Adrenal gland (tissue), 12 donors: ENCODE measurements around the gene COG6. TPM values are rescaled to one million over a fixed set of nuclear protein-coding genes. Genes with fewer than 3 reads are reported as not detected.

Experiments
- DNase-seq, 7 donors: peaks; one replicate each; pipeline ENCODE4 v3.0.0-alpha.2; 2019 to 2020
- H3K27ac ChIP-seq, 5 donors: fragments of 200-600 bp; sonication (generic) in 4 of 5; 1 replicate in 3 of 5; 2 replicates in 2 of 5; pipeline versions ENCODE4 v1.5.1 to v1.8.0; 2016 to 2020; ENCODE audit warnings: mild to moderate bottlenecking in 1 of 5
- H3K27me3 ChIP-seq: fragments of 200-600 bp; 2 replicates; pipeline ENCODE4 v1.8.0; 2021
- H3K36me3 ChIP-seq, 2 donors: fragments of 200-600 bp; replicated peaks in 1 of 2; 1 replicate in 1 of 2; 2 replicates in 1 of 2; pipeline versions ENCODE4 v1.5.1 to v1.8.0; 2018 to 2022
- H3K4me1 ChIP-seq, 2 donors: fragments of 200-600 bp; replicated peaks in 1 of 2; 1 replicate in 1 of 2; 2 replicates in 1 of 2; pipeline versions ENCODE4 v1.5.1 to v1.8.0; 2018 to 2021
- H3K4me3 ChIP-seq, 4 donors: fragments of 200-600 bp; sonication (generic) in 3 of 4; one replicate each; pipeline ENCODE4 v1.5.1; 2016 to 2018
- H3K9me3 ChIP-seq, 3 donors: fragments of 200-600 bp; sonication (generic) in 1 of 3; replicated peaks in 1 of 3; 1 replicate in 2 of 3; 2 replicates in 1 of 3; pipeline versions ENCODE4 v1.5.1 to v1.8.0; 2016 to 2021
- POLR2A ChIP-seq, 2 donors: fragments of 450-650 bp; IDR thresholded peaks; one replicate each; pipeline ENCODE4 v1.6.1; 2017; ENCODE audit warnings: antibody characterized with exemption in 2 of 2, mild to moderate bottlenecking in 2 of 2, moderate library complexity in 1 of 2
- WGBS, 4 donors: extraction: QIAGEN DNeasy Blood & Tissue Kit in 2 of 4; methylation state at CpG; one replicate each; pipeline versions ENCODE4 v1.1.5 to v1.1.7; 2013 to 2017; 5-methylcytosine and 5-hydroxymethylcytosine counted together
- intact Hi-C, 2 donors: fragments of 100-400 bp; cut with DNase I; formaldehyde crosslinking; loops; one replicate each; pipeline versions ENCODE4 v1.14.1 to v1.15.0; 2022 to 2023
- polyA plus RNA-seq, 3 donors: library from polyadenylated mRNA; stranded (reverse); fragments of 200-250 nt in 2 of 3; fragments of 350-450 nt in 1 of 3; fragmentation: Illumina TruSeq in 1 of 3; extraction: RNeasy Lipid Tissue Mini Kit (QIAGEN cat#74804) in 1 of 3; gene quantifications; one replicate each; pipeline ENCODE4 v1.2.3, GENCODE V29; 2013 to 2014
- total RNA-seq, 9 donors: library from RNA; depleted of rRNA in 4 of 9; stranded (reverse); fragments of >200 nt in 4 of 9; fragments of 120-200 nt in 1 of 9; fragmentation: NEBNext Ultra II Directional in 1 of 9; extraction: Animal tissue kit (Norgen Biotek cat#: 25700) in 1 of 9; gene quantifications; one replicate each; pipeline versions ENCODE4 v1.1.0 to v1.2.4, GENCODE V29; 2013 to 2023
- TF ChIP-seq, protein P1 (sequence below), 6 experiments: fragments of 450-650 bp in 4 of 6; fragments of 200-600 bp in 2 of 6; sonication (generic) in 1 of 6; IDR thresholded peaks; 1 replicate in 5 of 6; 2 replicates in 1 of 6; pipeline versions ENCODE4 v1.5.1 to v1.8.0; 2016 to 2021; ENCODE audit warnings: antibody characterized with exemption in 6 of 6, mild to moderate bottlenecking in 2 of 6, moderate library complexity in 1 of 6
- donor health status: healthy with polysubstance abuse.
- donor health status: Bipolar disorder and iron deficiency.
- donor health status: DM: yes; HTN: yes; CAD: no.
- donor health status: DM: no; HTN: no; CAD: no.
- donor health status: DM: no; HTN: no; CAD: no.
- donor health status: DM: yes; HTN: yes; CAD: no.

COG6 gene
- total and polyA plus RNA-seq, 12 donors, result 7.2 to 53.5 (median 31.5) TPM

DNA sequence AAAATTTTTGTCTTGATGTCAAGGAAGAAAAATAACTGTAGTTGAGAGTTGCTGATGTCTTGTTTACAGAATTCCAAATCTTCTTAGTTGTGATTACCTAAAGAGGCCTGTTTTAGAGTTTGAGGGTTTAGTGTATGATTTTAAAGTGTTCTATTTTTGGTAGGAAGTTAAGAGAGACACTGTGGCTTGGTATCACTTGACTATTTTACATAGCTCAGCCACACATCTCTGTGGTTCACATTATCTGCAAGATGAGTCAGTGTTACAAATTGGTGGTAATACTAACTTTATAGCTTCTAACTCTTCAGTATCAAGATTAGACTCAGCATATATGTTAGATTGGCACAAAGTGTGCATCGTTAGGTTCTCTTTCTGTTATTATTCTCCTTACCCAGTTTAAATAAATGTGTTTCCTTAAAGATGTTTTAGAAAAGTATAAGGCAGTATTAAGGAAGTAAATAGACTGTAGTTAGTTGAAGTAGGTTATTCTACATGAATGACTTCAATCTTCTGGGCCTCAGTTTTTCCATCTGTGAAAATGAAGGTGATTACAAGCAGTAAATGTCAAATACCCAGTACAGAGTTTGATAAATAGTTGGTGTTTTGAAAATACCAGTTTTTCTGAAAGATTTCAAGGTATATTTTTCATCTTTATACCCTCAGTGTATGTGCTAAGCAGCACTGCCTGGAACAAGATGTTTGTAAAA lies 33.4 kb downstream of the COG6 start:
- no peaks in the 10 kb centered on the region for H3K27me3 ChIP-seq
- no peaks in the 10 kb centered on the region for H3K9me3 ChIP-seq
- H3K4me1 ChIP-seq, result no peaks in the 10 kb centered on the region
- no peak for DNase-seq
- intact Hi-C loops, result loop anchor here in 1 of 2 donors (10.0 kb wide), 2 partner anchors 996 to 1086 kb away; partner anchors contain the start of gene MRPS31
- H3K36me3 ChIP-seq, result peaks cover 0 to 7% of the 10 kb centered on the region in 2 donors
- H3K27ac ChIP-seq, result no peak overlapping the region
- TF ChIP-seq, protein P1, sequence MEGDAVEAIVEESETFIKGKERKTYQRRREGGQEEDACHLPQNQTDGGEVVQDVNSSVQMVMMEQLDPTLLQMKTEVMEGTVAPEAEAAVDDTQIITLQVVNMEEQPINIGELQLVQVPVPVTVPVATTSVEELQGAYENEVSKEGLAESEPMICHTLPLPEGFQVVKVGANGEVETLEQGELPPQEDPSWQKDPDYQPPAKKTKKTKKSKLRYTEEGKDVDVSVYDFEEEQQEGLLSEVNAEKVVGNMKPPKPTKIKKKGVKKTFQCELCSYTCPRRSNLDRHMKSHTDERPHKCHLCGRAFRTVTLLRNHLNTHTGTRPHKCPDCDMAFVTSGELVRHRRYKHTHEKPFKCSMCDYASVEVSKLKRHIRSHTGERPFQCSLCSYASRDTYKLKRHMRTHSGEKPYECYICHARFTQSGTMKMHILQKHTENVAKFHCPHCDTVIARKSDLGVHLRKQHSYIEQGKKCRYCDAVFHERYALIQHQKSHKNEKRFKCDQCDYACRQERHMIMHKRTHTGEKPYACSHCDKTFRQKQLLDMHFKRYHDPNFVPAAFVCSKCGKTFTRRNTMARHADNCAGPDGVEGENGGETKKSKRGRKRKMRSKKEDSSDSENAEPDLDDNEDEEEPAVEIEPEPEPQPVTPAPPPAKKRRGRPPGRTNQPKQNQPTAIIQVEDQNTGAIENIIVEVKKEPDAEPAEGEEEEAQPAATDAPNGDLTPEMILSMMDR (IDR thresholded peaks at IDR 0.05), result no peak
- TF ChIP-seq POLR2A (IDR thresholded peaks at IDR 0.05), result no peak
- H3K4me3 ChIP-seq, result no peak overlapping the region
- WGBS, 4 donors, result 83 to 97% (median 92%) methylated on average over 1 of the region's 1 CpG

GRCh38 chr13:39692660-39693438 lies 37.4 kb downstream of the COG6 start:
- H3K4me3 ChIP-seq, result no peak overlapping the region
- no peaks in the 10 kb centered on the region for H3K9me3 ChIP-seq
- no peaks in the 10 kb centered on the region for H3K4me1 ChIP-seq
- H3K27ac ChIP-seq, result no peak overlapping the region
- no peak for DNase-seq
- no peaks in the 10 kb centered on the region for H3K27me3 ChIP-seq
- intact Hi-C loops, result no loop called here
- no peak for TF ChIP-seq POLR2A (IDR thresholded peaks at IDR 0.05)
- TF ChIP-seq, protein P1 (IDR thresholded peaks at IDR 0.05), result no peak
- H3K36me3 ChIP-seq, result peaks cover 0 to 7% of the 10 kb centered on the region in 2 donors
- 75 to 83% (median 78%) methylated on average over 4 of the region's 4 CpGs for WGBS, 4 donors

- Histone ChIP-seq H3K27me3 (no peaks in the 10 kb centered on the region), H3K4me3 (peak overlapping the region in 1 of 4 donors; percentile 5), H3K4me1 (peaks cover 0 to 12% of the 10 kb centered on the region in 2 donors), H3K9me3 (no peaks in the 10 kb centered on the region), H3K27ac (no peak overlapping the region), H3K36me3 (no peaks in the 10 kb centered on the region)
- intact Hi-C loops, result no loop called here
- TF ChIP-seq, protein P1 (IDR thresholded peaks at IDR 0.05), result no peak
- TF ChIP-seq POLR2A (IDR thresholded peaks at IDR 0.05), result no peak
- no peak for DNase-seq
Observed at GRCh38 chr13:39699274-39699673, 43.8 kb downstream of the COG6 start.

DNA sequence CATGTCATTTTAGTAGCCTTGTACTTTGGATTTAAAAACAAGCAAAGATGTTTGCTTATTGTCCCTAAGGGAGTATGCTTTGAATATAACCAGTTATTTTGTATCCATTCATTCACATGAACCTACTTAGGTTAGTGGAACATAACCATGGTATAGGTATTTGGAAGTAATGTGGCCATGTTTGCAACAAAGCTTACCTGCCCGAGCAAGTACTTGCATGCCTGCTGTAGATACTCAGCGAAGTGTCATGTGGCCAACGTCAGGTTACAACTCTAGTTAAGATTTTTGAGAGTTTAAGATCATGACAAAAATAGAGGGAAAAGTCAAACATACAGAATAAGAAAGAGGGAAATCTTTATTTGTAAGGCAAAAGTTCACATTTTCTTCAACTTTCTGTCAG lies 57.2 kb downstream of the COG6 start:
- 94 to 98% (median 95%) methylated on average over 3 of the region's 3 CpGs for WGBS, 4 donors
- Histone ChIP-seq H3K27ac (no peak overlapping the region), H3K27me3 (no peaks in the 10 kb centered on the region), H3K9me3 (no peaks in the 10 kb centered on the region), H3K4me3 (no peak overlapping the region), H3K4me1 (no peaks in the 10 kb centered on the region), H3K36me3 (no peaks in the 10 kb centered on the region)
- intact Hi-C loops, result no loop called here
- no peak for DNase-seq
- TF ChIP-seq, protein P1 (IDR thresholded peaks at IDR 0.05), result no peak
- TF ChIP-seq POLR2A (IDR thresholded peaks at IDR 0.05), result no peak
